ENCODE measurements around the gene TAB2.

DNA sequence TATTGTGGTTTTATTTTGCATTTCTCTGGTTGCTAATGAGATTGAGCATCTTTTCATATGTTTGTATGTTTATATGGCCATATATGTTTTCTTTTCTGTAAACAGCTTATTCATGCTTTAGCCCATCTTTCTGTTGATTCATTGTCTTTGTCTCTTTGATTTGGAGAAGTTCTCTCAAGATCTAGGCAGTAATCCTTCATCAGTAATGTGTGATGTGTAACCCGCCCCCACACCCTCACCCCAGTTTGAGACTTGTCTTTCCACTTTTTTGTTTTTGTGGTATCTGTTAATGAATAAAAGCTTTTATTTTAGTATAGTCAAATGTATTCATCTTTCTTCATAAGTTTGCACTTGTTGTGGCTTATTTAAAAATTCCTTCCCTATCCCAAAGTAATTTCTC, 141.3 kb downstream of the TAB2 start:
- no peak for TF ChIP-seq FOXM1 (IDR thresholded peaks at IDR 0.05; ENCODE audit: borderline replicate concordance, low read depth)
- no peak for TF ChIP-seq EGR1 (IDR thresholded peaks at IDR 0.05)

Measured in Ishikawa (cell line).